MM.1S (cell line): ENCODE results near the gene MRPL43.

Source experiments
- CTCF ChIP-seq: fragments of 300-600 bp; sonication (generic); IDR thresholded peaks from 2 replicates; pipeline ENCODE4 v1.5.1; 2016; ENCODE audit warnings: antibody characterized with exemption, low read length, mixed read lengths
- EZH2 ChIP-seq: fragments of 300-600 bp; sonication (generic); optimal IDR thresholded peaks from 2 replicates; pipeline ENCODE3; 2017; ENCODE audit warnings: low read depth, mild to moderate bottlenecking, antibody characterized with exemption, low read length, mixed read lengths
- EZH2phosphoT487 ChIP-seq: fragments of 300-600 bp; sonication (generic); IDR thresholded peaks from 2 replicates; pipeline ENCODE4 v1.6.1; 2018; ENCODE audit warnings: antibody characterized with exemption, low read length

- TF ChIP-seq CTCF (no peak), EZH2 (no peak), EZH2phosphoT487 (no peak)
Measured at GRCh38 chr10:101020427-101021075, 33.3 kb upstream of the MRPL43 start.
